GM19193 (cell line): ENCODE data around the gene PRR9.

Source experiments
- POLR2A ChIP-seq: IDR thresholded peaks from 4 replicates; pipeline ENCODE4 v1.6.1; 2011; ENCODE audit not compliant: insufficient read depth, insufficient read length; ENCODE audit errors: extremely low read depth

PRR9 gene

GRCh38 chr1:153220606-153221303 lies 3.4 kb downstream of the PRR9 start:
- TF ChIP-seq POLR2A, result no peak

- no peak for TF ChIP-seq POLR2A
These were observed 10.4 kb downstream of the PRR9 start for GRCh38 chr1:153227810-153228209.

- no peak for TF ChIP-seq POLR2A
These were observed 11.1 kb downstream of the PRR9 start for GRCh38 chr1:153228491-153228890.

- no peak for TF ChIP-seq POLR2A
These were observed 14.0 kb downstream of the PRR9 start for GRCh38 chr1:153231363-153231762.

- no peak for TF ChIP-seq POLR2A
These were observed 14.4 kb downstream of the PRR9 start for GRCh38 chr1:153231785-153232184.

- TF ChIP-seq POLR2A, result no peak
These were observed 15.2 kb downstream of the PRR9 start for GRCh38 chr1:153232553-153232952.

GRCh38 chr1:153233448-153233847 lies 16.1 kb downstream of the PRR9 start:
- no peak for TF ChIP-seq POLR2A

- TF ChIP-seq POLR2A, result no peak
These were observed 21.1 kb downstream of the PRR9 start for GRCh38 chr1:153238527-153238926.

- no peak for TF ChIP-seq POLR2A
These were observed 24.8 kb downstream of the PRR9 start for GRCh38 chr1:153242160-153242559.

- no peak for TF ChIP-seq POLR2A
These were observed 28.1 kb downstream of the PRR9 start for GRCh38 chr1:153245466-153245865.

GRCh38 chr1:153246018-153246417 lies 28.6 kb downstream of the PRR9 start:
- no peak for TF ChIP-seq POLR2A

- TF ChIP-seq POLR2A, result no peak
These were observed 29.4 kb downstream of the PRR9 start for GRCh38 chr1:153246825-153247224.

GRCh38 chr1:153248176-153248879 lies 30.9 kb downstream of the PRR9 start:
- no peak for TF ChIP-seq POLR2A

GRCh38 chr1:153250166-153250565 lies 32.8 kb downstream of the PRR9 start:
- no peak for TF ChIP-seq POLR2A

GRCh38 chr1:153251087-153251486 lies 33.7 kb downstream of the PRR9 start:
- TF ChIP-seq POLR2A, result no peak

- no peak for TF ChIP-seq POLR2A
These were observed 34.2 kb downstream of the PRR9 start for GRCh38 chr1:153251562-153251961.
